Heart left ventricle (tissue), 13 donors: Measurements from ENCODE around the gene EMILIN2.

Source experiments
- CTCF ChIP-seq, 12 donors: fragments of 200-600 bp; sonication (generic) in 4 of 12; IDR thresholded peaks; one replicate each; pipeline versions ENCODE4 v1.5.0 to v1.8.0; 2018 to 2022; ENCODE audit warnings: antibody characterized with exemption in 12 of 12, mild to moderate bottlenecking in 5 of 12
- POLR2A ChIP-seq, 2 donors: fragments of 450-650 bp; IDR thresholded peaks; one replicate each; pipeline ENCODE4 v1.6.1; 2017; ENCODE audit warnings: antibody characterized with exemption in 2 of 2, mild to moderate bottlenecking in 2 of 2, moderate library complexity in 2 of 2
- donor health status: ischemic (EF 13 %, LVEDD 7.1; RV severe dilation, severe dysfunction).
- donor health status: DM: no; HTN: yes; CAD: no.
- donor health status: DM: no; HTN: no; CAD: no.
- donor health status: ischemic (EF 25% LVEDD 6.9; RV normal size, moderate dysfunction).
- donor health status: ischemic (EF 25% LVEDD 5.7; RV mildly dilated, moderate dysfunction).
- donor health status: ischemic (EF 35%, LVEDD 5.7; RV mildly dilated, moderate dysfunction).
- donor health status: nonischemic (EF 11% LVEDD 7.7; RV severe dilation, severe dysfunction).
- donor health status: DM: yes; HTN: yes; CAD: no.
- donor health status: PGD.
- donor health status: ischemic (EF 29% LVEDD 5.4; RV normal size, mild dysfunction).
- donor health status: nonischemic (EF 23%, LVEDD 6.1; RV moderate dilation, normal function).

- TF ChIP-seq CTCF (IDR thresholded peaks at IDR 0.05) (no peak), POLR2A (IDR thresholded peaks at IDR 0.05) (no peak)
These were observed 48.6 kb downstream of the EMILIN2 start for GRCh38 chr18:2895391-2895790.
